ENCODE measurements around the gene MYO18A. TPM values are rescaled to one million over a fixed set of nuclear protein-coding genes. Genes with fewer than 3 reads are reported as not detected.

Gene MYO18A
- total and polyA plus RNA-seq, 2 of the 4 experiments (the other 2 are of a cell fraction), result 22.4 to 39.1 TPM

DNA sequence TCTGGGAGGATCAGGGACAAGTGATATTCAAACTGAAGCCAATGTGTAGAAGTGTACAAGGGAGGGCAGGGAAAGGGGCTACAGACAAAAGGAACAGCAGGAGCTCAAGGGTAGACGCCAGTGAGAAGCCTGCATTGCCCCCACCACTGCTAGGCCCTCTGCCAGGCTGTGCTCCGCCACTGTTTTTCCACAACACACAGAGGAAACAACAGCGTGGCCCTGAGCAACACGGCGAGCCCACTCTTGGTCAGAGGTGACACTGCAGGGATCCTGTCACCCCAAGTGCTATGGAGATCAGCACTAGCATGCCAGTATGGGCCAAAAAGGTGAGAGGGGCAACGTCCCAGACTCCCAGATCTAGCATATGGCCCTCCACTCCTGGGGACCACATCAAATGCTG, 23.4 kb downstream of the MYO18A start:
- intact Hi-C loops (cut with micrococcal nuclease), result no loop called here
- Histone ChIP-seq H3K27ac (ENCODE audit: insufficient read depth, low read length) (peak overlapping the region; percentile 96), H2AFZ (replicated peaks; ENCODE audit: low read length, poor library complexity) (no peak overlapping the region), H3K9ac (ENCODE audit: low read depth, low read length) (no peak overlapping the region), H3K4me2 (ENCODE audit: low read depth, low read length) (no peak overlapping the region), H2AK9ac (replicated peaks; ENCODE audit: low read depth, low read length, poor library complexity) (peak overlapping the region; percentile 76), H2BK20ac (ENCODE audit: low read depth, low read length) (peak overlapping the region; percentile 99), H3K4ac (ENCODE audit: low read depth, low read length) (peak overlapping the region; percentile 97), H3K9me3 (ENCODE audit: control insufficient read depth, insufficient read depth, low read length) (no peaks in the 10 kb centered on the region), H3K56ac (ENCODE audit: extremely low read depth, insufficient read depth, low read length) (peak overlapping the region; percentile 7), H3K9me1 (ENCODE audit: insufficient read depth, low read length) (peaks cover 72% of the 10 kb centered on the region), H3K4me3 (ENCODE audit: insufficient read depth, low read depth, low read length) (no peak overlapping the region), H3K14ac (replicated peaks; ENCODE audit: low read depth, low read length) (peak overlapping the region; percentile 84), H2BK5ac (ENCODE audit: low read depth, low read length, poor library complexity, severe bottlenecking) (peak overlapping the region; percentile 93), H3K4me1 (ENCODE audit: control insufficient read depth, insufficient read depth, low read length) (peaks cover 64% of the 10 kb centered on the region), H4K20me1 (ENCODE audit: insufficient read depth, low read length) (peaks cover 5% of the 10 kb centered on the region; the same call in 1 of the 2 replicates), H4K8ac (ENCODE audit: low read depth in 2 of 2, low read length in 2 of 2) (peak overlapping the region; percentile 88; a peak in 2 of 4 replicates), H3K23ac (ENCODE audit: low read depth, low read length) (peak overlapping the region; percentile 57; the same call in 1 of the 2 replicates), H2AK5ac (ENCODE audit: low read depth, low read length) (peak overlapping the region; percentile 92), H4K91ac (ENCODE audit: insufficient read depth, low read depth, low read length) (peak overlapping the region; percentile 97), H3K79me1 (ENCODE audit: low read depth in 1 of 2, low read length in 2 of 2) (peaks cover 54 to 92% of the 10 kb centered on the region in 2 experiments), H3K18ac (ENCODE audit: low read depth, low read length) (peak overlapping the region; percentile 95), H2BK120ac (ENCODE audit: low read depth, low read length) (peak overlapping the region; percentile 92), H4K5ac (ENCODE audit: low read depth, low read length) (peak overlapping the region; percentile 73), H3K27me3 (ENCODE audit: control insufficient read depth, insufficient read depth, low read length) (no peaks in the 10 kb centered on the region), H2BK15ac (ENCODE audit: low read depth, low read length) (peak overlapping the region; percentile 98), H3K36me3 (ENCODE audit: control insufficient read depth, insufficient read depth, low read length) (no peaks in the 10 kb centered on the region)
- dilution Hi-C loops (cut with HindIII; ENCODE audit: low sequenced_read_pairs, unreplicated experiment), result no loop called here
- ChIA-PET CTCF (interaction anchor here (0.7 kb wide), 1 partner anchor 23 kb away, joined by 4 read pairs; the partner anchor contains the start of gene MYO18A), POLR2A (ENCODE audit: unreplicated experiment) (no interaction called here)
- BruUV-seq (replicated peaks), result no TSS peak
- WGBS, 2 experiments (ENCODE audit: extremely low coverage in 2 of 2, insufficient read length in 1 of 2), result 90% methylated on average over 2 of the region's 6 CpGs; no CpG with 5 or more reads in 1 of the 2 experiments
- TF ChIP-seq FOS (IDR thresholded peaks at IDR 0.05; ENCODE audit: low read depth, low read length) (no peak), BHLHE40 (IDR thresholded peaks at IDR 0.05; ENCODE audit: low read depth, low read length) (no peak), NFE2L2 (IDR thresholded peaks at IDR 0.05; ENCODE audit: low read depth, low read length) (no peak), RFX5 (IDR thresholded peaks at IDR 0.05; ENCODE audit: low read depth, low read length) (no peak), MAZ (IDR thresholded peaks at IDR 0.05; ENCODE audit: borderline replicate concordance, low read depth, low read length) (no peak), MAFK (IDR thresholded peaks at IDR 0.05; ENCODE audit: low read depth, low read length) (no peak), MXI1 (IDR thresholded peaks at IDR 0.05; ENCODE audit: borderline replicate concordance, low read depth, low read length) (no peak), RAD21 (IDR thresholded peaks at IDR 0.05; ENCODE audit: low read length) (no peak), POLR2A (IDR thresholded peaks at IDR 0.05; ENCODE audit: low read depth, low read length) (no peak), RCOR1 (IDR thresholded peaks at IDR 0.05; ENCODE audit: insufficient replicate concordance, low read length) (no peak), CEBPB (IDR thresholded peaks at IDR 0.05; ENCODE audit: low read depth, low read length) (no peak), CHD1 (IDR thresholded peaks at IDR 0.05; ENCODE audit: low read depth, low read length) (no peak), SMC3 (IDR thresholded peaks at IDR 0.05; ENCODE audit: low read depth, low read length) (no peak)
- TF ChIP-seq, protein P1, sequence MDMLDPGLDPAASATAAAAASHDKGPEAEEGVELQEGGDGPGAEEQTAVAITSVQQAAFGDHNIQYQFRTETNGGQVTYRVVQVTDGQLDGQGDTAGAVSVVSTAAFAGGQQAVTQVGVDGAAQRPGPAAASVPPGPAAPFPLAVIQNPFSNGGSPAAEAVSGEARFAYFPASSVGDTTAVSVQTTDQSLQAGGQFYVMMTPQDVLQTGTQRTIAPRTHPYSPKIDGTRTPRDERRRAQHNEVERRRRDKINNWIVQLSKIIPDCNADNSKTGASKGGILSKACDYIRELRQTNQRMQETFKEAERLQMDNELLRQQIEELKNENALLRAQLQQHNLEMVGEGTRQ (IDR thresholded peaks at IDR 0.05; ENCODE audit: low read depth, low read length), result no peak
- TF ChIP-seq, protein P2, sequence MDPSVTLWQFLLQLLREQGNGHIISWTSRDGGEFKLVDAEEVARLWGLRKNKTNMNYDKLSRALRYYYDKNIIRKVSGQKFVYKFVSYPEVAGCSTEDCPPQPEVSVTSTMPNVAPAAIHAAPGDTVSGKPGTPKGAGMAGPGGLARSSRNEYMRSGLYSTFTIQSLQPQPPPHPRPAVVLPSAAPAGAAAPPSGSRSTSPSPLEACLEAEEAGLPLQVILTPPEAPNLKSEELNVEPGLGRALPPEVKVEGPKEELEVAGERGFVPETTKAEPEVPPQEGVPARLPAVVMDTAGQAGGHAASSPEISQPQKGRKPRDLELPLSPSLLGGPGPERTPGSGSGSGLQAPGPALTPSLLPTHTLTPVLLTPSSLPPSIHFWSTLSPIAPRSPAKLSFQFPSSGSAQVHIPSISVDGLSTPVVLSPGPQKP (IDR thresholded peaks at IDR 0.05; ENCODE audit: borderline replicate concordance, low read depth, low read length), result no peak
- TF ChIP-seq, protein P3, sequence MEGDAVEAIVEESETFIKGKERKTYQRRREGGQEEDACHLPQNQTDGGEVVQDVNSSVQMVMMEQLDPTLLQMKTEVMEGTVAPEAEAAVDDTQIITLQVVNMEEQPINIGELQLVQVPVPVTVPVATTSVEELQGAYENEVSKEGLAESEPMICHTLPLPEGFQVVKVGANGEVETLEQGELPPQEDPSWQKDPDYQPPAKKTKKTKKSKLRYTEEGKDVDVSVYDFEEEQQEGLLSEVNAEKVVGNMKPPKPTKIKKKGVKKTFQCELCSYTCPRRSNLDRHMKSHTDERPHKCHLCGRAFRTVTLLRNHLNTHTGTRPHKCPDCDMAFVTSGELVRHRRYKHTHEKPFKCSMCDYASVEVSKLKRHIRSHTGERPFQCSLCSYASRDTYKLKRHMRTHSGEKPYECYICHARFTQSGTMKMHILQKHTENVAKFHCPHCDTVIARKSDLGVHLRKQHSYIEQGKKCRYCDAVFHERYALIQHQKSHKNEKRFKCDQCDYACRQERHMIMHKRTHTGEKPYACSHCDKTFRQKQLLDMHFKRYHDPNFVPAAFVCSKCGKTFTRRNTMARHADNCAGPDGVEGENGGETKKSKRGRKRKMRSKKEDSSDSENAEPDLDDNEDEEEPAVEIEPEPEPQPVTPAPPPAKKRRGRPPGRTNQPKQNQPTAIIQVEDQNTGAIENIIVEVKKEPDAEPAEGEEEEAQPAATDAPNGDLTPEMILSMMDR (conservative IDR thresholded peaks at IDR 0.05; ENCODE audit: low read depth, low read length), result no peak
- DNase-seq, result no peak
- in situ Hi-C loops (cut with MboI; ENCODE audit: low sequenced_read_pairs), result no loop called here
- ATAC-seq (ENCODE audit: low read depth), result no peak

Data from IMR-90 (cell line).